ENCODE data around the gene KLHDC7A.

The KLHDC7A gene

GRCh38 chr1:18513995-18514394 lies 33.3 kb downstream of the KLHDC7A start:
- no peak overlapping the region for H2AFZ ChIP-seq (ENCODE audit: low read depth, low read length)
- no peak overlapping the region for H3K23ac ChIP-seq (ENCODE audit: low read length in 2 of 2)
- H3K9ac ChIP-seq (ENCODE audit: low read length), result no peak overlapping the region
- peaks cover 33% of the 10 kb centered on the region for H3K9me3 ChIP-seq (ENCODE audit: control insufficient read depth, low read length)
- H2AK5ac ChIP-seq (ENCODE audit: low read length, severe bottlenecking), result no peak overlapping the region
- no peak overlapping the region for H4K91ac ChIP-seq (ENCODE audit: low read length)
- H2BK12ac ChIP-seq (ENCODE audit: low read length in 2 of 2), result no peak overlapping the region
- H3K27ac ChIP-seq (ENCODE audit: low read length, poor library complexity, severe bottlenecking), result no peak overlapping the region
- no peak overlapping the region for H3K4me2 ChIP-seq (ENCODE audit: low read length, poor library complexity, severe bottlenecking)
- H3K14ac ChIP-seq (ENCODE audit: low read length in 2 of 2), result no peak overlapping the region
- no peak overlapping the region for H3K4ac ChIP-seq (ENCODE audit: low read depth in 1 of 2, low read length in 2 of 2)
- no peak overlapping the region for H2BK15ac ChIP-seq (ENCODE audit: low read depth, poor library complexity, severe bottlenecking)
- no peaks in the 10 kb centered on the region for H3K79me1 ChIP-seq (replicated peaks; ENCODE audit: low read length, poor library complexity, severe bottlenecking)
- H3K18ac ChIP-seq (ENCODE audit: low read depth in 1 of 2, low read length in 2 of 2), result no peak overlapping the region
- DNase-seq, result no peak
- H3K36me3 ChIP-seq (ENCODE audit: control insufficient read depth in 1 of 2, insufficient read depth in 2 of 2, low read depth in 1 of 2, low read length in 2 of 2), result no peaks in the 10 kb centered on the region
- H4K8ac ChIP-seq (ENCODE audit: low read length), result no peak overlapping the region
- no peak overlapping the region for H2BK120ac ChIP-seq (ENCODE audit: low read depth, low read length)
- H3K4me3 ChIP-seq (ENCODE audit: insufficient read depth in 1 of 2, low read depth in 1 of 2, low read length in 2 of 2), result no peak overlapping the region
- H3K4me1 ChIP-seq (ENCODE audit: control insufficient read depth, insufficient read depth, low read depth, low read length), result no peaks in the 10 kb centered on the region
- no peak overlapping the region for H2BK5ac ChIP-seq (ENCODE audit: low read depth, low read length, poor library complexity, severe bottlenecking)
- no peaks in the 10 kb centered on the region for H3K27me3 ChIP-seq (ENCODE audit: control insufficient read depth in 1 of 2, insufficient read depth in 1 of 2, low read length in 2 of 2)
- WGBS, result no CpG with 5 or more reads among the region's 1 CpG

GRCh38 chr1:18515120-18515667 lies 34.5 kb downstream of the KLHDC7A start:
- Histone ChIP-seq H4K8ac (ENCODE audit: low read length) (no peak overlapping the region), H3K79me1 (replicated peaks; ENCODE audit: low read length, poor library complexity, severe bottlenecking) (no peaks in the 10 kb centered on the region), H3K4ac (ENCODE audit: low read depth in 1 of 2, low read length in 2 of 2) (no peak overlapping the region), H3K14ac (ENCODE audit: low read length in 2 of 2) (no peak overlapping the region), H3K9ac (ENCODE audit: low read length) (no peak overlapping the region), H3K4me2 (ENCODE audit: low read length, poor library complexity, severe bottlenecking) (no peak overlapping the region), H3K4me1 (ENCODE audit: control insufficient read depth, insufficient read depth, low read depth, low read length) (no peaks in the 10 kb centered on the region), H2BK12ac (ENCODE audit: low read length in 2 of 2) (no peak overlapping the region), H3K27ac (ENCODE audit: low read length, poor library complexity, severe bottlenecking) (no peak overlapping the region), H2AK5ac (ENCODE audit: low read length, severe bottlenecking) (no peak overlapping the region), H3K27me3 (ENCODE audit: control insufficient read depth in 1 of 2, insufficient read depth in 1 of 2, low read length in 2 of 2) (no peaks in the 10 kb centered on the region), H3K4me3 (ENCODE audit: insufficient read depth in 1 of 2, low read depth in 1 of 2, low read length in 2 of 2) (no peak overlapping the region), H2BK15ac (ENCODE audit: low read depth, poor library complexity, severe bottlenecking) (no peak overlapping the region), H3K9me3 (ENCODE audit: control insufficient read depth, low read length) (peaks cover 33% of the 10 kb centered on the region), H3K23ac (ENCODE audit: low read length in 2 of 2) (no peak overlapping the region), H3K36me3 (ENCODE audit: control insufficient read depth in 1 of 2, insufficient read depth in 2 of 2, low read depth in 1 of 2, low read length in 2 of 2) (no peaks in the 10 kb centered on the region), H2BK120ac (ENCODE audit: low read depth, low read length) (no peak overlapping the region), H2AFZ (ENCODE audit: low read depth, low read length) (no peak overlapping the region), H2BK5ac (ENCODE audit: low read depth, low read length, poor library complexity, severe bottlenecking) (no peak overlapping the region), H3K18ac (ENCODE audit: low read depth in 1 of 2, low read length in 2 of 2) (no peak overlapping the region), H4K91ac (ENCODE audit: low read length) (no peak overlapping the region)
- DNase-seq, result no peak
- WGBS, result no CpG with 5 or more reads among the region's 1 CpG

GRCh38 chr1:18516473-18516872 lies 35.7 kb downstream of the KLHDC7A start:
- no peak overlapping the region for H2BK12ac ChIP-seq (ENCODE audit: low read length in 2 of 2)
- H2AK5ac ChIP-seq (ENCODE audit: low read length, severe bottlenecking), result no peak overlapping the region
- no peak overlapping the region for H2BK120ac ChIP-seq (ENCODE audit: low read depth, low read length)
- H3K27ac ChIP-seq (ENCODE audit: low read length, poor library complexity, severe bottlenecking), result no peak overlapping the region
- H3K4me3 ChIP-seq (ENCODE audit: insufficient read depth in 1 of 2, low read depth in 1 of 2, low read length in 2 of 2), result no peak overlapping the region
- H3K23ac ChIP-seq (ENCODE audit: low read length in 2 of 2), result no peak overlapping the region
- no peak overlapping the region for H4K8ac ChIP-seq (ENCODE audit: low read length)
- H2BK5ac ChIP-seq (ENCODE audit: low read depth, low read length, poor library complexity, severe bottlenecking), result no peak overlapping the region
- no peak for DNase-seq
- WGBS, result no CpG with 5 or more reads among the region's 1 CpG
- H3K4ac ChIP-seq (ENCODE audit: low read depth in 1 of 2, low read length in 2 of 2), result no peak overlapping the region
- H3K36me3 ChIP-seq (ENCODE audit: control insufficient read depth in 1 of 2, insufficient read depth in 2 of 2, low read depth in 1 of 2, low read length in 2 of 2), result no peaks in the 10 kb centered on the region
- H3K4me1 ChIP-seq (ENCODE audit: control insufficient read depth, insufficient read depth, low read depth, low read length), result no peaks in the 10 kb centered on the region
- no peak overlapping the region for H2BK15ac ChIP-seq (ENCODE audit: low read depth, poor library complexity, severe bottlenecking)
- no peak overlapping the region for H3K14ac ChIP-seq (ENCODE audit: low read length in 2 of 2)
- H3K9ac ChIP-seq (ENCODE audit: low read length), result no peak overlapping the region
- H3K9me3 ChIP-seq (ENCODE audit: control insufficient read depth, low read length), result peaks cover 33% of the 10 kb centered on the region
- H3K4me2 ChIP-seq (ENCODE audit: low read length, poor library complexity, severe bottlenecking), result no peak overlapping the region
- H2AFZ ChIP-seq (ENCODE audit: low read depth, low read length), result no peak overlapping the region
- H3K18ac ChIP-seq (ENCODE audit: low read depth in 1 of 2, low read length in 2 of 2), result no peak overlapping the region
- no peak overlapping the region for H4K91ac ChIP-seq (ENCODE audit: low read length)
- H3K27me3 ChIP-seq (ENCODE audit: control insufficient read depth in 1 of 2, insufficient read depth in 1 of 2, low read length in 2 of 2), result no peaks in the 10 kb centered on the region
- H3K79me1 ChIP-seq (replicated peaks; ENCODE audit: low read length, poor library complexity, severe bottlenecking), result no peaks in the 10 kb centered on the region

GRCh38 chr1:18526436-18527275 lies 45.9 kb downstream of the KLHDC7A start:
- Histone ChIP-seq H3K4me3 (ENCODE audit: insufficient read depth in 1 of 2, low read depth in 1 of 2, low read length in 2 of 2) (no peak overlapping the region), H2BK5ac (ENCODE audit: low read depth, low read length, poor library complexity, severe bottlenecking) (no peak overlapping the region), H2BK15ac (ENCODE audit: low read depth, poor library complexity, severe bottlenecking) (no peak overlapping the region), H3K4ac (ENCODE audit: low read depth in 1 of 2, low read length in 2 of 2) (no peak overlapping the region), H3K36me3 (ENCODE audit: control insufficient read depth in 1 of 2, insufficient read depth in 2 of 2, low read depth in 1 of 2, low read length in 2 of 2) (no peaks in the 10 kb centered on the region), H3K14ac (ENCODE audit: low read length in 2 of 2) (no peak overlapping the region), H2AFZ (ENCODE audit: low read depth, low read length) (no peak overlapping the region), H2BK12ac (ENCODE audit: low read length in 2 of 2) (no peak overlapping the region), H3K27ac (ENCODE audit: low read length, poor library complexity, severe bottlenecking) (no peak overlapping the region), H4K91ac (ENCODE audit: low read length) (no peak overlapping the region), H3K79me1 (replicated peaks; ENCODE audit: low read length, poor library complexity, severe bottlenecking) (no peaks in the 10 kb centered on the region), H3K4me1 (ENCODE audit: control insufficient read depth, insufficient read depth, low read depth, low read length) (no peaks in the 10 kb centered on the region), H3K27me3 (ENCODE audit: control insufficient read depth in 1 of 2, insufficient read depth in 1 of 2, low read length in 2 of 2) (peaks cover 5 to 10% of the 10 kb centered on the region in 2 experiments), H3K18ac (ENCODE audit: low read depth in 1 of 2, low read length in 2 of 2) (no peak overlapping the region), H3K9me3 (ENCODE audit: control insufficient read depth, low read length) (no peaks in the 10 kb centered on the region), H2BK120ac (ENCODE audit: low read depth, low read length) (no peak overlapping the region), H4K8ac (ENCODE audit: low read length) (no peak overlapping the region), H2AK5ac (ENCODE audit: low read length, severe bottlenecking) (no peak overlapping the region), H3K4me2 (ENCODE audit: low read length, poor library complexity, severe bottlenecking) (no peak overlapping the region), H3K9ac (ENCODE audit: low read length) (no peak overlapping the region), H3K23ac (ENCODE audit: low read length in 2 of 2) (no peak overlapping the region)
- 65% methylated on average over 6 of the region's 6 CpGs for WGBS
- DNase-seq, result no peak
